ENCODE results near the gene TFF3. TPM values are rescaled to one million over a fixed set of nuclear protein-coding genes. Genes with fewer than 3 reads are reported as not detected.

The TFF3 gene
- total and polyA plus RNA-seq, 7 donors, result 14.3 to 7,065 (median 45.1) TPM

DNA sequence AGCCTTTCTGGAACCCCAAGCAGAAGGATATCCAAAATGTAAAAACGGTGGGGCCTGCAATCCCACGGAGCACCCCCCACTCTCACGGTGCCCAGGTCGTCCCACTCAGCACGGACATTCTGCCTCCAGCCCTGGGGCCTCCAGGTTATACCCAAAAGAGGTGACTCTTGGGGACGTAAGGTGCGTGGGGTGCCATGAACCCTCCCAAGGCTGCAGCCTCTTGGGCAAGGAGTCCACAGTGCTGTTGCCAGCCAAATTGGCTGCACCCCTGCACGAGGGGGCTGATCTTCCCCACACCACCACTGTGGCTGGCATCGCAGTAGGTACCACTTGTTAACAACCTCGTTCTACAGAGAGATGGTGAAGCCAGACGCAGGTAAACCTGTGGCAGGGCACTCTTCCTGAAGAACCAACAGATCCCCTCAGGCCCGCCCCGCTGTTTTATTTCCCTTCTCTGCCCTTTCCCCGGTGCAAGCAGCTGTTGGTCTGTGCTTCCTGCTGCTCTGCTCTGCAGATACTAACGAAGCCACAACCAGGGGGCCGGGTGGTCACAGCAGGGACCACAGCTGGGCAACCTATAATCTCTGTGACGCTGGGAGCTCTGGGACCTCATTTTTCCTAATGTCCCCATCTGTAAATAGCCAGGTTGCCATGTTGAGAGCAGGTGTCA, 8.7 kb downstream of the TFF3 start:
- Histone ChIP-seq H3K27ac (no peak overlapping the region), H3K36me3 (no peaks in the 10 kb centered on the region), H3K4me3 (no peak overlapping the region), H3K9me3 (no peaks in the 10 kb centered on the region), H3K27me3 (peaks cover 8 to 36% (median 18%) of the 10 kb centered on the region in 3 donors), H3K4me1 (peaks cover 0 to 9% (median 8%) of the 10 kb centered on the region in 4 donors)
- TF ChIP-seq, protein P1, sequence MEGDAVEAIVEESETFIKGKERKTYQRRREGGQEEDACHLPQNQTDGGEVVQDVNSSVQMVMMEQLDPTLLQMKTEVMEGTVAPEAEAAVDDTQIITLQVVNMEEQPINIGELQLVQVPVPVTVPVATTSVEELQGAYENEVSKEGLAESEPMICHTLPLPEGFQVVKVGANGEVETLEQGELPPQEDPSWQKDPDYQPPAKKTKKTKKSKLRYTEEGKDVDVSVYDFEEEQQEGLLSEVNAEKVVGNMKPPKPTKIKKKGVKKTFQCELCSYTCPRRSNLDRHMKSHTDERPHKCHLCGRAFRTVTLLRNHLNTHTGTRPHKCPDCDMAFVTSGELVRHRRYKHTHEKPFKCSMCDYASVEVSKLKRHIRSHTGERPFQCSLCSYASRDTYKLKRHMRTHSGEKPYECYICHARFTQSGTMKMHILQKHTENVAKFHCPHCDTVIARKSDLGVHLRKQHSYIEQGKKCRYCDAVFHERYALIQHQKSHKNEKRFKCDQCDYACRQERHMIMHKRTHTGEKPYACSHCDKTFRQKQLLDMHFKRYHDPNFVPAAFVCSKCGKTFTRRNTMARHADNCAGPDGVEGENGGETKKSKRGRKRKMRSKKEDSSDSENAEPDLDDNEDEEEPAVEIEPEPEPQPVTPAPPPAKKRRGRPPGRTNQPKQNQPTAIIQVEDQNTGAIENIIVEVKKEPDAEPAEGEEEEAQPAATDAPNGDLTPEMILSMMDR (IDR thresholded peaks at IDR 0.05), result no peak
- TF ChIP-seq EP300 (IDR thresholded peaks at IDR 0.05), result no peak
- TF ChIP-seq POLR2A (IDR thresholded peaks at IDR 0.05), result no peak
- no peak for TF ChIP-seq POLR2AphosphoS5 (IDR thresholded peaks at IDR 0.05)
- intact Hi-C loops (cut with DNase I), result no loop called here
- WGBS, 2 donors, result 53 to 55% methylated on average over 17 of the region's 17 CpGs
- peak; percentile 56 for DNase-seq

DNA sequence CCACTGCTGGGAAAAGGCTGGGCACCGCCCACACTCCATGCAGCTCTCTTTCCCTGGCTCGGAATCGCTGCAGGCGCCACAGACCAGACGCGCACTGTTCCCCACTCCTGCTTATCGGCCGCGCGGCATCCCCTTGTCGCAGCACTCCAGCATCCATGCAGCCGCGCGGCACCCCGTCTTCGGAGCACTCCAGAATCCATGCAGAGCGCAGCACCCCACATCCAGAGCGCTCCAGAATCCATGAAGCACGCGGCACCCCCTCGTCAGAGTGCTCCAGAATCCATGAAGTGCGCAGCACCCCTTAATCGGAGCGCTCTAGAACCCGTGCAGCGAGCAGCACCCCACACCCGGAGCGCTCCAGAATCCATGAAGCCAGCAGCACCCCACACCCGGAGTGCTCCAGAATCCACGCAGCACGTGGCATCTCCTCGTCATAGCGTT, 9.5 kb downstream of the TFF3 start:
- 95 to 96% methylated on average over 33 of the region's 33 CpGs for WGBS, 2 donors
- H3K27ac ChIP-seq, result no peak overlapping the region
- no peaks in the 10 kb centered on the region for H3K9me3 ChIP-seq
- no peaks in the 10 kb centered on the region for H3K36me3 ChIP-seq
- no peak overlapping the region for H3K4me3 ChIP-seq
- peaks cover 0 to 9% (median 8%) of the 10 kb centered on the region in 4 donors for H3K4me1 ChIP-seq
- intact Hi-C loops (cut with DNase I), result no loop called here
- peaks cover 8 to 36% (median 18%) of the 10 kb centered on the region in 3 donors for H3K27me3 ChIP-seq
- peak; percentile 50 for DNase-seq
- TF ChIP-seq EP300 (IDR thresholded peaks at IDR 0.05), result no peak
- TF ChIP-seq POLR2AphosphoS5 (IDR thresholded peaks at IDR 0.05), result no peak
- TF ChIP-seq, protein P1 (IDR thresholded peaks at IDR 0.05), result no peak
- no peak for TF ChIP-seq POLR2A (IDR thresholded peaks at IDR 0.05)

DNA sequence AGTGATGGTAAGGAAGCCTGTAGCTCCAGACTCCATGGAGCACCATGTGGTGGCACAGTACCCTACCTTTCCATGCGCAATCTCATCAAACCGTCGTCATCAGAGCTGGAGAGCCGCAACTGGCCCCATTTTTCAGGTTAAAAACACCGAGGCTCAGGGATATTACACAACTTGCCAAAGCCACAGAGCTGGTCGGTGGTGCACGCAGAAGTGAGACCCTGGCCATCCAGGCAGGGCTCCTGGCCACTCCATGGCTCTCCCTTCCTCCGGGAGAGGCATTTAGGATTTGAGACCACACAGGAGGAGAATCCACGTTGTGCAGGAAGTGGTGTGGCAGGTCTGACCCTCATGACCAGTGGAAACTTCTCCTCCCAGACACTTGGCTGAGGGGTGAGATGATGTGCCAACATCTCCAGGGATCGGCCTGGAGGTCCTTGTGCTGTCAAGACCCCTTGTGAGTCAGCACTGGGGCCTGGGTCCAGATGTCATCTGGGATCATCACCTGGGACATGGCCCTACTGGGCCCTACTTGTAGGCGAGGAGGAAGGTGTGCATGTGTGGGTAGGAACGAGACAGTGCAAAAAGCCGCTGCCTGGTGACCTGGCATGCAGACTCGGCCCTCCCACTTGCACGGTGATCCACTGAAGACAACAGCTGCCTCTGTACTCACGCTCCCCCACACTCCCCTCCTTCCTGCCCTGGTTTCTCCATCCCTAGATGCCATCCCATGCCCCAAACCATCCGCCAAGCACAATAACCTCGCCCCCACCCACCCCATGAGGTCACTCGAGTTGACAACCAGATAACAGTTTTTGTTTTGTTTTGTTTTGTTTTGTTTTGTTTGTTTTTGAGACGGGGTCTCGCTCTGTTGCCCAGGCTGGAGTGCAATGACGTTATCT, 10.4 kb downstream of the TFF3 start:
- Histone ChIP-seq H3K4me3 (no peak overlapping the region), H3K27me3 (peaks cover 6 to 32% (median 16%) of the 10 kb centered on the region in 3 donors), H3K36me3 (no peaks in the 10 kb centered on the region), H3K4me1 (peaks cover 0 to 7% (median 5%) of the 10 kb centered on the region in 4 donors), H3K9me3 (no peaks in the 10 kb centered on the region), H3K27ac (no peak overlapping the region)
- peak; percentile 55 for DNase-seq
- intact Hi-C loops (cut with DNase I), result no loop called here
- TF ChIP-seq, protein P1 (IDR thresholded peaks at IDR 0.05), result no peak
- no peak for TF ChIP-seq EP300 (IDR thresholded peaks at IDR 0.05)
- 84 to 89% methylated on average over 22 of the region's 22 CpGs for WGBS, 2 donors

DNA sequence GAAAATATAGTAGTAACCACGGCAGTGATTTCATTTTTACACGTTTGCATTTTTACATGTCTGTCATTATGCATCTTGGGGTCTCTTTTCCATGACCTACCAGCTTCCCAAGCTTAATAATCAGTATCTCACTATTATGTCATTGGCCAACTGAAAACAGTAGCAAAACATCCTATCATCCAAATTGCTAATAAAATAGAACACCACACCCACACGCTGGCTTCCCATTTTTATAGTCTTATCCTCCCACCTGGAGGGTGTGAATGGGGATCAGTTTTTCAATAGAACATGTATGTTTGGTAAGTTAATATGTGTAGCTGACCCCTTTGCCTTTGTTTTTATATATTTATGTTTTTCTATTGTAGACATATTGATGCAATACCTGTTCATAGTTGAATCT, 11.8 kb downstream of the TFF3 start:
- intact Hi-C loops (cut with DNase I), result no loop called here

More for the DNA sequence above, 11.8 kb downstream of the TFF3 start:
- no peak for DNase-seq
- Histone ChIP-seq H3K4me3 (no peak overlapping the region), H3K4me1 (no peaks in the 10 kb centered on the region), H3K27ac (no peak overlapping the region), H3K36me3 (no peaks in the 10 kb centered on the region), H3K9me3 (no peaks in the 10 kb centered on the region), H3K27me3 (peaks cover 5 to 20% (median 6%) of the 10 kb centered on the region in 3 donors)
- WGBS, 2 donors, result 56 to 71% methylated on average over 3 of the region's 3 CpGs
- TF ChIP-seq POLR2A (IDR thresholded peaks at IDR 0.05) (no peak), POLR2AphosphoS5 (IDR thresholded peaks at IDR 0.05) (no peak), EP300 (IDR thresholded peaks at IDR 0.05) (no peak)
- TF ChIP-seq, protein P1 (IDR thresholded peaks at IDR 0.05), result no peak
